ENCODE measurements around the gene KRT74.

KRT74 gene

DNA sequence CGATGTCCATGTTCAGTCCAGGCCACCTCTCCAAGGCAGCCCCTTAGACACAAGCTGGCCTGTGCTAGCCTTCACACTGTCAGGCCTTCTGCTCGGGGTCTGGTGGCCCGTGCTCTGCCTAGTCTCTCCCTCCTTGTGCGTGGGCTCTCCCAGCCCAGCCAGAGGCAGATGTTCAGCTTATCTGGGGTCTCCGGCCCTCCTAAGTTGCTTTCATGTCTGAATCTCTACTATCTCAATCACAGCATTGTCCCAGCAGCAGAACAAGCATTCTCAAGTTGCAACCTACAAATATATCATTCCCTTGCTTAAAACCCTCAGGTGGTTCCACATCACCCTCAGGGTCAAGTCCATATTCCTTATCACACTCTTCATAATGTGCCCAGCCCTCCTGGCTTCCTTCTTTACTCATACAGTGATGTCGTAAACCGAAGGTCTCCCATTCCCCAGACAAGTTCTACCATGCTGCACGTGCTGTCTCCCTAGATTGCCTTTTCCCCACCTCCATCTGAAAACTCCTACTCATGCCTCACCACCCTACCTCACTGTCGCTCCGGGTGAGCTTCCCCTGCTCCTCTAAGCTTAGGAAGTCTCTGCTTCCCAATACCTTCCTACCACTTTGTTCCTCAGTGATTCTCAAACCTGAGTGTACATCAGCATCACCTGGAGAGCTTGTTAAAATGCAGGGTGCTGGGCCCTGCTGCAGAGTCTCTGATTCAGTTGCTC is 43.2 kb upstream of the KRT74 start:
- H3K36me3 ChIP-seq (ENCODE audit: control insufficient read depth, insufficient read depth, low read length), result no peaks in the 10 kb centered on the region
- no peaks in the 10 kb centered on the region for H3K27me3 ChIP-seq (ENCODE audit: control insufficient read depth, insufficient read depth, low read length)
- TF ChIP-seq CTCF (IDR thresholded peaks at IDR 0.05), result no peak
- H3K9ac ChIP-seq, result no peak overlapping the region
- H3K4me2 ChIP-seq (ENCODE audit: low read length), result no peak overlapping the region
- H3K4me3 ChIP-seq (ENCODE audit: low read depth, low read length), result no peak overlapping the region
- no peak overlapping the region for H3K27ac ChIP-seq
- no peak overlapping the region for H2AFZ ChIP-seq
- H3K4me1 ChIP-seq, result no peaks in the 10 kb centered on the region
- H3K79me2 ChIP-seq, result no peaks in the 10 kb centered on the region
- H3K9me3 ChIP-seq (ENCODE audit: control insufficient read depth, low read length), result no peaks in the 10 kb centered on the region

- Histone ChIP-seq H2AFZ (no peak overlapping the region), H3K4me1 (no peaks in the 10 kb centered on the region), H3K79me2 (no peaks in the 10 kb centered on the region), H3K36me3 (ENCODE audit: control insufficient read depth, insufficient read depth, low read length) (no peaks in the 10 kb centered on the region), H3K9ac (no peak overlapping the region), H3K27me3 (ENCODE audit: control insufficient read depth, insufficient read depth, low read length) (no peaks in the 10 kb centered on the region), H3K9me3 (ENCODE audit: control insufficient read depth, low read length) (no peaks in the 10 kb centered on the region), H3K4me3 (ENCODE audit: low read depth, low read length) (no peak overlapping the region), H3K27ac (no peak overlapping the region), H3K4me2 (ENCODE audit: low read length) (no peak overlapping the region)
- no peak for TF ChIP-seq CTCF (IDR thresholded peaks at IDR 0.05)
These were observed 42.3 kb upstream of the KRT74 start for GRCh38 chr12:52615912-52616311.

DNA sequence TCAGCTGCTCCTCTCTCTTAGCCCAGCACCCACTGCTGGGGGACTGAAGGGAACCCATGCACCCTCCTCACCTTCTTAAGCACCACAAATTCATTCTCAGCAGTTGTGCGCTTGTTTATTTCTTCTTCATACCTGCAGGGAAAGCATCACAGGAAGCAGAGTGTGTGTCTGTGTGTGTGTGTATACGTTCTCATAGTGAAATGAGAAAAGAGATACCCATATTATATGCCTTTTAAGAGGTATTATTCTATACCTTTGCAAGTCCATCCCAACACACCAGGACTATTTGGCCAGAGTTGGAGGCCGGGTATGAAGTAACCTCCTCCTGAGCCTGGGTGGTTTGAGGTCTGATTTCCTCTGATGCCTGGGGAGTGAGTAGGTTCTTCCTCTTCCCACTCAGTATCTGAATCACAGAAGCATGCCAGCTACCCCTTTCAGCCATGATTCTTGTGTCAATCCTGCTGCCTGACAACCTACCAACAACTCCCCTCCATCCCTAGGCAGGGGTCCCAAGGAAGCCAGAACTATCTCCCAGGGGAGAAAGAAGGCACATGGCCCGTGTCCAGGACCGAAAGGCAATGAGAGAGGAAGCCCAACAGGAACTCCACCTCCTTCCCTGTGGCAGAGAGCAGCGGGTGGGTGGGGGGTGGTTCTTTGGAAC is 41.7 kb upstream of the KRT74 start:
- Histone ChIP-seq H3K36me3 (ENCODE audit: control insufficient read depth, insufficient read depth, low read length) (no peaks in the 10 kb centered on the region), H3K9me3 (ENCODE audit: control insufficient read depth, low read length) (no peaks in the 10 kb centered on the region), H3K4me1 (no peaks in the 10 kb centered on the region), H3K79me2 (no peaks in the 10 kb centered on the region), H2AFZ (no peak overlapping the region), H3K27ac (no peak overlapping the region), H3K9ac (no peak overlapping the region), H3K4me2 (ENCODE audit: low read length) (no peak overlapping the region), H3K27me3 (ENCODE audit: control insufficient read depth, insufficient read depth, low read length) (no peaks in the 10 kb centered on the region), H3K4me3 (ENCODE audit: low read depth, low read length) (no peak overlapping the region)
- TF ChIP-seq CTCF (IDR thresholded peaks at IDR 0.05), result no peak

DNA sequence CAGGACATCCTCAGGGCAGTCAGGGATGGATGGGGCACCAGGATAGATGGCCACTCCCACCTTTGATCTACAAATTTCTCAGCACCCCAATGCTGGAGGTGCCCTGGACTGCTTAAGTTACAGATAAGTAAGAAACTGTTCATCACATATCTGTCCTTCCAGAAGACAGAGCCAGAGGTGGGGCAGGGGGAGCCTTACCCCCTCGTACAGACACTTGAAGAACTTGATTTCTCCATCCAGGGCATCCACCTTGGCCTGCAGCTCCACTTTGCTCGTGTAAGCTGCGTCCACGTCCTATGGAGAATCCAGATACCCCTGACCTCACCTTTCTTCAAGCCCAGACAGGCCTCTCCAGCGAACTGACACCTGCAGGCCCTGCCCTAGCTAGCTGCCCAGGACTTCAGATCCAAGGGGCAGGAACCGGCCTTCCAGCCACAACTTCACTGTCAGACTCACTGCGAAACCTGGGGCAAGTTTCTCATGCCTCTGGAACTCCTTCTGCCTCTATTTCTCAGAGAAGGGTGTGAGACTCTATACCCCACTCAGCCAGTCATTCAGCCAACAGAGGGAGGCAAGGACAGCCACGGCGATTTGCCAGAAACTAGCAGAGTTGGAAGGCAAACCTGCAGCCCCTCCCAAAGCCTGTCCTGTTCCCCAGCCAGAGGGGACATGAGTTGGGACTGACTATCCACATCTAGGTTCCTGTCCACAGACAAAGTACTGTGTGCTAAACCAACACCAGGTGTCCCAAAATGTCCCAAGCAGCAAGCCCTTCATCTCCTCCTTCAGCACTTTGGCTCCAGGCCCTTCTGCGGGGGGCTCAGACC is 41.0 kb upstream of the KRT74 start:
- no peak overlapping the region for H2AFZ ChIP-seq
- TF ChIP-seq CTCF (IDR thresholded peaks at IDR 0.05), result no peak
- no peak overlapping the region for H3K4me3 ChIP-seq (ENCODE audit: low read depth, low read length)
- H3K4me2 ChIP-seq (ENCODE audit: low read length), result no peak overlapping the region
- no peaks in the 10 kb centered on the region for H3K9me3 ChIP-seq (ENCODE audit: control insufficient read depth, low read length)
- H3K36me3 ChIP-seq (ENCODE audit: control insufficient read depth, insufficient read depth, low read length), result no peaks in the 10 kb centered on the region
- no peak overlapping the region for H3K9ac ChIP-seq
- no peaks in the 10 kb centered on the region for H3K4me1 ChIP-seq
- H3K79me2 ChIP-seq, result no peaks in the 10 kb centered on the region
- no peak overlapping the region for H3K27ac ChIP-seq
- H3K27me3 ChIP-seq (ENCODE audit: control insufficient read depth, insufficient read depth, low read length), result no peaks in the 10 kb centered on the region

Data from parathyroid adenoma (tissue), 2 donors.